Activated CD8-positive, alpha-beta memory T cell treated with anti-CD3 and anti-CD28 coated beads for 48 hours (primary cell): ENCODE results near the gene CPEB2.

ENCODE experiments used
- DNase-seq, 3 experiments: peaks; one replicate each; pipeline ENCODE4 v3.0.0-alpha.2; 2020; ENCODE audit warnings: low read depth in 2 of 3, low spot score in 2 of 3

Gene CPEB2

GRCh38 chr4:15001869-15002658 is at the start of gene CPEB2:
Gene CPEB2 (plus strand): TSS chr4:15002481. CDS start chr4:15002674, 193 bp downstream.
- peak; percentile 77 to 84 (median 78) for DNase-seq

DNA sequence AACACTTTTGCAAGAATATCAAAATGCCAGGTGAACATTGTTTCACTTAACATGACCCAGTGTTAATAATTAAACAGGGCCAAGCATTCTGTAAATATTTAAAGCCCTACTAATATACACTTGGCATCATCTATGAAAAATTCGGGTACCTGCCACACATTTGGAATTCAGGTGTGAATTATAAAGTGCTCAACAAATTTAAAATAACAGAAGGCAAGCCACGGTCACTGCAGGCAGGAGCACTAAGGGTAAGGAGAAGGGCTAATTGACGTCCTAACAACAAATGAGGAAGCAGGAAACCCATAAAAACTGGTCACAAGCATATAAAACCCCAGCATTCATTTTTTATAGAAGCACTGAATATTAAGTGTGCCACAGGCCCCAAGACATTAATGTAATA is 43.8 kb upstream of the CPEB2 start:
- DNase-seq = no peak

GRCh38 chr4:14961292-14961691 is 41.0 kb upstream of the CPEB2 start:
- no peak for DNase-seq

DNA sequence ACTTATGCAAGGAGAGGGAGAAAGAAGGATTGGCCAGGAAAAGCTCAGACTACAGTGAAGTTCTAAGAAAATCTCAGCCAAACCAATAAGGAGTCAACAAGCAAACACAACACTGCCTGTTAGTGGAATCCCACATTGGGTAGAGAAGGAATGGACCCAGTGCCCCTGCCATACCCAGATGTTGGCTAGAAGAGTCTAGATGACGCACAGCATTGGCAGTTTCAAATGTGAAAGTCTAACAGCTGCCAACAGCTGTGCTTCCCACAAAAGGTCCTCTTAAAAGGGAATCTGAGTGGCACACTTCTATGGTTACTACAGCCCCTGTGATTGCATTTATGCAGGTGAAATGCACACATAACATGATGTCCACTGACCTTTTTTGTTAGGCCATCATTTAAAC is 37.2 kb upstream of the CPEB2 start:
- no peak for DNase-seq

- no peak for DNase-seq
Measured at GRCh38 chr4:14967982-14968381, 34.3 kb upstream of the CPEB2 start.

- DNase-seq = no peak
Measured at GRCh38 chr4:14977830-14978229, 24.5 kb upstream of the CPEB2 start.

GRCh38 chr4:14984448-14984847 is 17.8 kb upstream of the CPEB2 start:
- DNase-seq = no peak

- no peak for DNase-seq
Measured at GRCh38 chr4:14985161-14985560, 17.1 kb upstream of the CPEB2 start.

DNA sequence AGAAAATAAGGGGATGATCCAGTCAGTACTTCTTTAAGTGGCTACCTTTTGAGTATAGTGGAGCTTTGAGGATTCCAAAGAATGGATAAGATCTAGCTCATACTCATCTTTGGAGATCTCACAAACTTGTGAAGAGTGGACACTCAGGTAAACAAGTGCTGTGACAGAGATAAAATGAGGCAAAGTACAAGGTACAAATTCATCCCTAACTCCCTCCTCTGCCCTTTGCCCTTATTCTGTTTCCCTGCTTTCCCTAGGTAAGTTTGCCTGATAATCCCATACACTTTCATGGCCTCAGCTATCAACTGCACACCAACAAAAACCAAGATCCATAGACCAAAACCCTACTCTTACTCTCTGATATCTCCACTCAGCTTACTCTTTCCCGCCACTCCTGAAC is 16.4 kb upstream of the CPEB2 start:
- no peak for DNase-seq

DNA sequence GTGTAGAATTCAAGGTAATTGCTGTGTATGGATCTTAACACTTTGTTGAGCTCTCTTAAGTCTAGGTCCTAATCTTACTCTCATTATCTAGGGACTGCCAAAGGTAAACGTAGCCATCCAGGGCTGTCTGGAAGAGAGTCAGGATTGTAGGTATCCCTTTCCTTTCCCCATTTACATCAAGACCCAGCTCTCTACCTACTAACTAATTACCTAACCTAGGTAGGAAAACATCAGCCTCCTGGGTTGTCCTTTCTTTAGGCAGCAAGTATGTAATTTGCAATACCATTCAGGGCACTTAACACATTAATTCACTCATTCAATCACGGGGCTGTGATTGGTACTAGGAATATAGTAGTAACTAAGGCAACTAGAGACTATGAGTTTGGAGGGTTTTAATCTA is 15.2 kb upstream of the CPEB2 start:
- no peak for DNase-seq

- no peak for DNase-seq
Measured at GRCh38 chr4:14990484-14990883, 11.8 kb upstream of the CPEB2 start.

DNA sequence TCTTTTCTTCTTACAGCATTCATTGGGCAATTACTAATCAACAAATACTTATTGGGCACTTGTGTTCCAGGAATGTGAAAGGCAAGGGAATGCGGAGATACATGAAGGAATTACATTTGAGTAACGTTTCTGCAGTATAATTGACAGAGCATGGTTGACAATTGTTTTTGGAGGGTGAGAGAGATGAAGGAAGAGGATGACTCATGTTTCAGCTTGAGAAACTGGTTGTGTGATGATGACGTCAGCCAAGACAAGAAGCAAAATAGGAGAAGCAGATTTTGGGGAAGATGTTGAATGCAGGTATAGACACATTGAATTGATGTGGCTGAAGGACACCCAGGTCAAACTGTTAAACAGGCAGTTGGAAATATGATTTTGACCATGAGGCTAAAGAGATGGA is 8.0 kb upstream of the CPEB2 start:
- no peak for DNase-seq

DNA sequence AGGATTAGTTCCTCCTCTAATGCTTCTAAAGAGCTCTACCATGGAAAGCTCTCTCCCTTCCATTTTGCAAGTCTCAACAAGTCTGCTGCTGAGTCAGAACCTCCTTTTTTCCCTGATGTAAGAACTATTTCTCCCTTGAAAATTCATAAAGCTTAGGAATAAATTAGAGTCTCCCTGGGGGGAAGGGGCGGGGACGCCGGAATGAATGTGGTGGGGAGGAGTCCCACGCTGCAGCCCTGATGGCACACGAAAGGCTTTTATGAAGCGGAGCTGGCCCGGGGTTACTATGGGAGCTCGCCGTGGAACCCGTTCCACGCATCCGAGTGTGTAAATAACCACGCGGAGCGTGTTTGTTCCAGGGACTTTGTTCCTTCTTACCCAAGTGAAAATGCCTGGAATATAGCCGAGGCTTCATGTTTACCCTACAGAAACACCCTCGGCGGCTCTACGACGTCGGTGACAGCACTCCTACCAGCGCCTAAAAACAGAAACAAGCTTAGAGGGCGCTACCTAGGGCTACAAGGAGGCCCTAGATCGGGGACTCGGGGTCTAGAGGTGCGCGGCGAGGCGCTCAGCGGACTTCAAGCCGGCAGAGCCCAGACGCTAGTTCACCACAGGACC is 923 bp upstream of the CPEB2 start:
- DNase-seq = peak; percentile 4 to 25 (median 21)

DNA sequence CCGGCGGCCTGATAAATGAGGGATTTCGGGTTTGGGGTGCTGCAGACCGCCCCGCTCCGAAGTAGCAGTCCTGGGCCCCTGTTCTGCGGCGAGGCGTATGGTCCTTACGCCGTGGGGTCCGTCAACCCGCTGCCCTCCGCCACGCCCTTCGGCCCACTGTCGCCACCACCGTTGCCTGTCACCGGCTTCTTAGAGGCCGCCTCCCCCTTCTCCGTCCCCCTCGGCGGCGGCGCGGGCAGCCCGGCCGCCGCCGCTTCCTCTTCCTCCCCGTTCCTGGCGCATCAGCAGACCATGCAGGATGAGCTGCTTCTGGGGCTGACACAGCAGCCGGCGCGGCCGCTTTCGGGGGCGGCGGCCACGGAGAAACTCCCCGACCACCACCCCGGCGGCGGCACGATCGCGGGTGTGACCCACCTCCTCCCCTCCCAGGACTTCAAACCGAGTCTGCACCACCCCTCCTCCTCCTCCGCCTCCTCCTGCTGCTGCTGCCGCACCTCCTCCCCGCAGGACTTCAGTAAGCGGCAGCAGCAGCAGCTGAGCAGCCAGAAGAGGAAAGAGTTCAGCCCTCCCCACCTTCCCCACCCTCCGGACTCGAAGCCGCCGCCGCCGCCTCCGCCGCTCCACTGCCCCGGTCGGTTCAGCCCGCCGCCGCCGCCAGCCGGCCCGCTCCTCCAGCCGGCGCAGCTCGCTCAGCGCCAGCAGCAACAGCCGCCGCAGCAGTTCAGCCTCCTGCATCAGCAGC is 549 bp downstream of the CPEB2 start:
- DNase-seq = peak; percentile 34 to 57 (median 56)

DNA sequence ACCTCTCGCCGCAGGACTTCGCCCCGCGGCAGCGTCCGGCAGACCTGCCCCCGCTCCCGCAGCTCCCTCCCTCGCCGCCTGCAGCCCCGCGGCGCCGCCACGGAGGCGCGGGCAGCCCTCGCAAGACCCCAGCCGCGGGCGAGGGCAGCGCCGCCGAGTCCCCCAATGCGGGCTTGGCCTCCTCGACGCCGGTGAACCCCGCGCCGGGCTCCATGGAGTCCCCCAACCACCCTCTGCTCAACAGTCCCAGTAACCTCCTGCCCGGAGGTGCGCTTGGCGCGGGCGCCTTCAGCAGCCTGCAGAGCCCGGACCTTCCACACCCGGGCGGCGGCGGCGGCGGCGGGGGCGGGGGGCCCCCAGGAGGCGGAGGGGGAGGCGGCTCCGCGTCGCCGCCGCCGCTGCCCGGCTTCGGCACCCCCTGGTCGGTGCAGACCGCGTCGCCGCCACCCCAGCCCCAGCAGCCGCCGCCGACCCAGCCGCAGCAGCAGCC is 1.2 kb downstream of the CPEB2 start:
- DNase-seq = peak; percentile 15 to 40 (median 29)

DNA sequence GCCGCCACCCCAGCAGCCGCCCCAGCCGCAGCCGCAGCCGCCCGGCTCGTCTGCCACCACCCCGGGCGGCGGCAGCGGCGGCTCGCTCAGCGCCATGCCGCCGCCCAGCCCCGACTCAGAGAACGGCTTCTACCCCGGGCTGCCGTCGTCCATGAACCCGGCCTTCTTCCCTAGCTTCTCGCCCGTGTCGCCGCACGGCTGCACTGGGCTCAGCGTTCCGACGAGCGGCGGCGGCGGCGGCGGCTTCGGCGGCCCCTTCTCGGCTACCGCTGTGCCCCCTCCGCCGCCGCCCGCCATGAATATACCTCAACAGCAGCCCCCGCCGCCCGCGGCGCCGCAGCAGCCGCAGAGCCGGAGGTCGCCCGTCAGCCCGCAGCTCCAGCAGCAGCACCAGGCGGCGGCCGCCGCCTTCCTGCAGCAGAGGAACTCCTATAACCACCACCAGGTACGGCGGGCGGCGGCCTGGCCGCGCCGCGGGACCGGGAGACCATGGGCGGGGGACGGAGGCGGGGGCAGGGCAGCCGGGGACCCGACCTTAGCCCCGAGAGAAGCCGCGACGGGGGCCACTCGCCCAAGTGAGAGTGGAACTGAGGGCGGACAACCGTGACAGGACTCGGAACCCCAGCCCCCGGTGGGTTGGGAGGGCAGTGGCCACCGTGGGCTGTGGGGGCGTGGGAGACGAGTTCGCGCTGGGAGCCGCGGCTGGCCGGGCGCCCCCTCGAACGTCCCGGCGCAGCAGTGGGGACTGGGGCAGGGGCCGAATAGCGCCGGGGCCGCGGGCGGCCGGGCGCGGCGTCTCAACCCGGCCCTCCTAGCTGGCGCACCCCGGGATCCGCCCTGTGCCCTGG is 1.8 kb downstream of the CPEB2 start:
- peak; percentile 9 to 29 (median 25) for DNase-seq

DNA sequence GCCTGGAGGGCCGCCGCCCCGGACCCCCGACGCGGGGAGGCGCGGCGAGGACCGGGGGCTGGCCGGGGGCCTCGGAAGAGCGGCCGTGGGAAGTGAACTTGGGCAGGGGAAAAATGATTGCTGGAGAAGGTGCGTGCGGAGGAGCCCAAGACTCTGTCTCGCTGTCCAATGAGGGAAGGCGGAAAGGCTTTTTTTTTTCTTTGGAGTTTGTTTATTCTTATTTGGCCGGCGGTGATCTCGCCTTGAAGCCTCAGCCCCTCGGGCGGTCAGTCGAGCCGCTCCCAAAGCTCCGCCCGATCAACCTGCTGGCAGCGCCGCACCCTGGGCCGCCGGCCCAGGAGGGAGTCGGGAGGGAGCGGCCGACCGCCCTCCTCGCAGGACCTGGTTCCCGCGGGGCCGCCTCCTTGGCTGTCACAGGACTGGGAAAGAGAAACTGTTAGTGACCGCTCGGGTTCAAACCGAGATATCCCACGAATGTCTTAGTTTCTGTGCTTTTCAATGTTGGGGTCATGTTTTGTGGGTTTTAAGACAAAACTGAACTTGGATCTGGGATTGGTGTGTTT is 2.5 kb downstream of the CPEB2 start:
- DNase-seq = peak in 2 of 3 experiments; percentile 7 to 12

GRCh38 chr4:15005474-15006115 is 3.3 kb downstream of the CPEB2 start:
- DNase-seq = no peak

GRCh38 chr4:15006416-15007024 is 4.2 kb downstream of the CPEB2 start:
- no peak for DNase-seq

DNA sequence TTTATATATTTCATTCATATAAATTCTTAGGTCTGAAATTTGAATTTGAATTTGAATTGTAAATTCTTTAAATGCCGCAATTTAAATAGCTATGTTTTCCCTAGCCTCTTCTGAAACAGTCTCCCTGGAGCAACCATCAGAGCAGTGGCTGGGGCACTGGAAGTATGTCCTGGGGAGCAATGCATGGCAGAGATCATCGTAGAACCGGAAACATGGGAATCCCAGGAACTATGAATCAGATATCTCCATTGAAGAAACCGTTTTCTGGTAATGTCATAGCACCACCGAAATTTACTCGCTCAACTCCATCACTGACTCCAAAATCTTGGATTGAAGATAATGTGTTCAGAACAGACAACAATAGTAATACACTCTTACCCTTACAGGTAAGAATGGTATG is 4.9 kb downstream of the CPEB2 start:
- no peak for DNase-seq
